Left ventricle myocardium inferior (tissue), 1 donor: Measurements from ENCODE around the gene IMPG1. TPM values are rescaled to one million over a fixed set of nuclear protein-coding genes. Genes with fewer than 3 reads are reported as not detected.

Experiments used
- DNase-seq: peaks from one replicate; pipeline ENCODE4 v3.0.0-alpha.2; 2020
- H3K27ac ChIP-seq: fragments of 200-600 bp; replicated peaks from 2 replicates; pipeline ENCODE4 v1.8.0; 2021
- H3K27me3 ChIP-seq: fragments of 200-600 bp; 2 replicates; pipeline ENCODE4 v1.8.0; 2021; ENCODE audit warnings: low read depth
- H3K36me3 ChIP-seq: fragments of 200-600 bp; 2 replicates; pipeline ENCODE4 v1.8.0; 2021
- H3K4me1 ChIP-seq: fragments of 200-600 bp; 2 replicates; pipeline ENCODE4 v1.8.0; 2021
- H3K4me3 ChIP-seq: fragments of 200-600 bp; 2 replicates; pipeline ENCODE4 v1.8.0; 2021; ENCODE audit warnings: mild to moderate bottlenecking, moderate library complexity
- H3K9me3 ChIP-seq: fragments of 200-600 bp; replicated peaks from 2 replicates; pipeline ENCODE4 v1.8.0; 2021
- intact Hi-C: fragments of 100-400 bp; cut with micrococcal nuclease; formaldehyde crosslinking; loops from one replicate; pipeline ENCODE4 v1.11.0; 2022
- total RNA-seq: library from RNA; stranded (reverse); fragmentation: NEBNext Ultra II Directional; extraction: Animal tissue kit (Norgen Biotek cat#: 25700); gene quantifications from one replicate; pipeline ENCODE4 v1.2.1, GENCODE V29; 2021
- TF ChIP-seq, protein P1 (sequence below): fragments of 200-600 bp; IDR thresholded peaks from 2 replicates; pipeline ENCODE4 v1.8.0; 2021; ENCODE audit warnings: antibody characterized with exemption, mild to moderate bottlenecking, borderline replicate concordance
- donor health status: DM: no; HTN: yes; CAD: no; lungs with severe emphysema.

The IMPG1 gene
- total RNA-seq, 1 donor from 2014 or later, result not detected

DNA sequence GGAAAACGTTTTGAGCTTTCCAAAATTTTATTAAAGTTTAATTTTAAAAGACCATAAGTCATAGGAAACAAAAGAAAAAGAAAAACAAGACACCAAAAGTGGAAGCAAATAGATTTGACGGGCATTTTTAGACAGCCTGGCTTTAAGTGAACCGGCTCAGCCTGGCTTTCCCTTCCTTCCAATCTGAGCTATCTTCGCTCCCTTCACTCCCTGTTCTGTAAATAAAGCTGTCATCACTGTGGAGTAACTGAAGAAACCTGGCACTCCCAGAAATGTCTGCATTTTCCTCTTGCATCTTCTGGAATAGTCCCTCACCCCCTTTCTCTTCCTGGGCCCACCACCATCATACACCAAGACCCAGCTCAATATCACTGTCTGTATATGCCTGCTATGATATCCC is 131.9 kb downstream of the IMPG1 start:
- no peak for DNase-seq
- Histone ChIP-seq H3K27ac (peak overlapping the region; percentile 27), H3K27me3 (no peaks in the 10 kb centered on the region), H3K4me3 (no peak overlapping the region), H3K9me3 (no peaks in the 10 kb centered on the region), H3K36me3 (no peaks in the 10 kb centered on the region), H3K4me1 (peaks cover 14% of the 10 kb centered on the region)
- TF ChIP-seq, protein P1, sequence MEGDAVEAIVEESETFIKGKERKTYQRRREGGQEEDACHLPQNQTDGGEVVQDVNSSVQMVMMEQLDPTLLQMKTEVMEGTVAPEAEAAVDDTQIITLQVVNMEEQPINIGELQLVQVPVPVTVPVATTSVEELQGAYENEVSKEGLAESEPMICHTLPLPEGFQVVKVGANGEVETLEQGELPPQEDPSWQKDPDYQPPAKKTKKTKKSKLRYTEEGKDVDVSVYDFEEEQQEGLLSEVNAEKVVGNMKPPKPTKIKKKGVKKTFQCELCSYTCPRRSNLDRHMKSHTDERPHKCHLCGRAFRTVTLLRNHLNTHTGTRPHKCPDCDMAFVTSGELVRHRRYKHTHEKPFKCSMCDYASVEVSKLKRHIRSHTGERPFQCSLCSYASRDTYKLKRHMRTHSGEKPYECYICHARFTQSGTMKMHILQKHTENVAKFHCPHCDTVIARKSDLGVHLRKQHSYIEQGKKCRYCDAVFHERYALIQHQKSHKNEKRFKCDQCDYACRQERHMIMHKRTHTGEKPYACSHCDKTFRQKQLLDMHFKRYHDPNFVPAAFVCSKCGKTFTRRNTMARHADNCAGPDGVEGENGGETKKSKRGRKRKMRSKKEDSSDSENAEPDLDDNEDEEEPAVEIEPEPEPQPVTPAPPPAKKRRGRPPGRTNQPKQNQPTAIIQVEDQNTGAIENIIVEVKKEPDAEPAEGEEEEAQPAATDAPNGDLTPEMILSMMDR, result no peak
- intact Hi-C loops, result no loop called here

DNA sequence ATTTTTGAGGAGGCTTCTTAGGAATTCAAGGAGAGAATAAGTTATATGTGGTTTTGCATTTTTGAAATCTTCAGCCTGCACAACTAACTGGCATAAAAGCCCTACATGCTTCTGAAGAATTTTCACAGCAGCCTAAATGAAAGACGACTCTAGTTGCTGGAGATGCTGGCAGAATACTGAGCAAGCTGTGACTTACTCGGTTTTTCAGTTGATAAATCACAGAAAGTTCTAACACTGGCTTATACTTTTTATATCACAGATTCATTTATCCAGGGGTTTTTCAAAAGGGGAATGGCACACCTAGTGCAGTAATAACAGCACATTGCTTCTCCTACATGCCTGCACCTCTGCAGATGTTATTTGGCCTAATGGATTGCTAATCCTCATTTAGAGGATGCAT is 134.6 kb downstream of the IMPG1 start:
- TF ChIP-seq, protein P1, result no peak
- H3K4me1 ChIP-seq, result peaks cover 20% of the 10 kb centered on the region
- intact Hi-C loops, result loop anchor here (10.0 kb wide), 1 partner anchor 1517 kb away; no protein-coding TSS in a partner anchor
- H3K9me3 ChIP-seq, result no peaks in the 10 kb centered on the region
- H3K36me3 ChIP-seq, result no peaks in the 10 kb centered on the region
- DNase-seq, result no peak
- no peak overlapping the region for H3K27ac ChIP-seq
- H3K27me3 ChIP-seq, result no peaks in the 10 kb centered on the region
- H3K4me3 ChIP-seq, result no peak overlapping the region

DNA sequence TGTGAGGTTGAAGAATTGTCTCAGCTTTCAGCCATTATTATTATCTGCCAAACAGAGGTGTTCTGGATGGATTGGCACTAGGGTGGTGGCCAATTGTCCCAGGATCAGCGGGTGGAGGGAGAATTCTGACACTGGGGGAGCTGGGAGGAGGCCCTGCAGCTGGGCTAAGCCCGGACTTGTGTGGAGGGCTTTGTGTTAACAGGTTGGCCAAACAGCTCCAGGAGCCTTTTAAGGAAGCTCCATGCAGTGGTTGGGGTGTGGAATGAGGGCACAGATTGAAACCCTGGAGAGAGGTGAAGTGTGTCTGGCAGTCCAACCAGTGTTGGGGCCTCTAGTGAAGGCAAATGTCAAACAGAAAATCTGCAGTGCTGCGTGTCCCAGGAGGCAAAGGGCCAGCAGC is 135.8 kb downstream of the IMPG1 start:
- no peaks in the 10 kb centered on the region for H3K36me3 ChIP-seq
- H3K4me3 ChIP-seq, result no peak overlapping the region
- no peaks in the 10 kb centered on the region for H3K9me3 ChIP-seq
- intact Hi-C loops, result loop anchor here (10.0 kb wide), 1 partner anchor 1518 kb away; no protein-coding TSS in a partner anchor
- TF ChIP-seq, protein P1, result no peak
- H3K27me3 ChIP-seq, result no peaks in the 10 kb centered on the region
- DNase-seq, result no peak
- no peak overlapping the region for H3K27ac ChIP-seq
- H3K4me1 ChIP-seq, result peaks cover 20% of the 10 kb centered on the region

DNA sequence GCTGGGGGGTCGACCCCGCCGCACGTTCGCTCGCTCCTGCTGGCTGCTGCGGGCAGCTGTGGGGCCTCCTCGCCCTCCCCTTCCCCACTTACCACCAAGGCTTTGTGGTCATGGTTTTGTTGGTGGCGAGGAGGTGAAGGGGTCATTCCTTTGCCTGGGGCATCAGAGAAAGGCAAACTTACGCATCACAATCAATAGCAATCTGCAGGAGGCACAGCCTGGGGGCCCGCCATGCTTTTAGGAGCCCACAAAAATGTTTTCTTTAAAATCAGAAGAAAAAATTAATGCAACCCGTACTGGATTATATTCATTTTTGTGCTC is 137.0 kb downstream of the IMPG1 start:
- H3K27ac ChIP-seq, result no peak overlapping the region
- TF ChIP-seq, protein P1, result no peak
- peaks cover 14% of the 10 kb centered on the region for H3K4me1 ChIP-seq
- peak overlapping the region; percentile 61 for H3K4me3 ChIP-seq
- intact Hi-C loops, result loop anchor here (10.0 kb wide), 1 partner anchor 1519 kb away; no protein-coding TSS in a partner anchor
- no peaks in the 10 kb centered on the region for H3K36me3 ChIP-seq
- H3K9me3 ChIP-seq, result no peaks in the 10 kb centered on the region
- DNase-seq, result no peak
- H3K27me3 ChIP-seq, result no peaks in the 10 kb centered on the region

DNA sequence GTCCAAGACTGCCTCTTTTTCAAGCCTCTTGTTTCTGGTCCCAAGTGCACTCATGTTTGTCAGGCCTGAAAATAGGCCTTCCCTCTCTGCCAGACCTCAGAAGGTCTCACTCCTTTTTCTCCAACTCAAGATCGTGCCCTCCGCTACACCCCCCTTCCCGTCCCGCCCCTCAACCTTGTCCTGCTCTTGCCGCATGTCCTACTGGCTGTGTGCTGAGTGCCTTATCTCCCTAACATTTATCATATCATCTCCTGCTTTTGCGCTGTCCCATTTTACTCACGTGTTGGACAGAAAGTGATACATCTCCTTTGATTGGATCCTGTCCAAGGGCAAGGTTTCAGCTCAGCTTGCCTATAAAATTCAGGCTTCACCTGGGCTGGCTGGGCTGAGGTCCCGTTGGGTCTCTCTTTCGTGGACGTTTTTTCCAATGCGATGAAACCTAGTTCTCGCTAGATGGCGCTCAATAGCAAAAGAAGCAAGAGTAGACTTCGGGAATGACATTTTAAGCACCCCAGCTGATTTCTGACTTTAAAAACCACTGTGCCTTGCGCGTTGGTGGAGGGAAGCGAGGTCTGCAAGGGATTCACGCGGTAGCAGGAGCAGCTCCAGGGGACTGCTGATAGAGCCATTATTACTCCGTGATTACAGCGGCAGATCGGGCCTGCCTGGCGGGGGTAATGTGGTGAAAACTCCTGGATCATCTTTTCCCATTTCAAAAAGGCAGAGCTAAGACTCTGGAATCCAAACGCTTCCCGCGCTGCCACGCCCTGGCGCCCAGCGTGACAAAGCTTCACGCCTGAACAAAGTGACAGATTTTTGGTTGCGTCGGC is 137.6 kb downstream of the IMPG1 start:
- intact Hi-C loops, result loop anchor here (10.0 kb wide), 1 partner anchor 1520 kb away; no protein-coding TSS in a partner anchor
- DNase-seq, result no peak

More for the DNA sequence above, 137.6 kb downstream of the IMPG1 start:
- Histone ChIP-seq H3K4me1 (peaks cover 8% of the 10 kb centered on the region), H3K9me3 (no peaks in the 10 kb centered on the region), H3K27ac (no peak overlapping the region), H3K27me3 (no peaks in the 10 kb centered on the region), H3K4me3 (peak overlapping the region; percentile 61), H3K36me3 (no peaks in the 10 kb centered on the region)
- TF ChIP-seq, protein P1, result peak; percentile 81
